HepG2 (cell line): ENCODE measurements around the gene CERS1. TPM values are rescaled to one million over a fixed set of nuclear protein-coding genes. Genes with fewer than 3 reads are reported as not detected.

Experiments used
- ATAC-seq: fragments of 200-7000 bp; cut with Tn5 transposase; 3 replicates; pipeline ENCODE4 v1.9.1; 2020; ENCODE audit warnings: mild to moderate bottlenecking, moderate library complexity
- BruUV-seq: library from RNA; stranded (reverse); fragments of 400-500 nt; replicated peaks from 2 replicates; lab custom pipeline; 2021; lab: Mats Ljungman, UMichigan
- CTCF ChIA-PET: fragments of 300-600 bp; formaldehyde crosslinking; extraction: SDS; loops from one replicate; lab custom pipeline; 2021; ENCODE audit warnings: low total read pairs, inconsistent platforms, low intra/inter-chr PET ratio; lab: Yijun Ruan, JAX
- POLR2A ChIA-PET: fragments of 350-600 bp; sonication (Branson Sonifier 250); formaldehyde crosslinking; loops from one replicate; lab custom pipeline; 2020; ENCODE audit warnings: antibody characterized with exemption, inconsistent platforms; lab: Yijun Ruan, JAX
- DNase-seq: peaks from one replicate; pipeline ENCODE4 v3.0.0-alpha.2; 2015; ENCODE audit warnings: low spot score
- FAIRE-seq: peaks from 3 replicates; lab custom pipeline; 2011; peaks lifted over from hg19 to GRCh38; lab: Jason Lieb, UNC
- H2AFZ ChIP-seq: one replicate; pipeline ENCODE4 v1.6.1; 2011; ENCODE audit warnings: low read length, inconsistent platforms
- H3K27ac ChIP-seq: fragments of 300-600 bp; 3 replicates; pipeline ENCODE4 v1.8.0; 2011; ENCODE audit warnings: mixed run types, mild to moderate bottlenecking, mixed read lengths, low read length, inconsistent platforms; ENCODE audit not compliant: insufficient read depth; ENCODE audit errors: extremely low read length
- H3K27me3 ChIP-seq, 2 experiments: fragments of 200-600 bp in 1 of 2; 2 replicates in 1 of 2; 3 replicates in 1 of 2; pipeline versions ENCODE4 v1.6.0 to v1.8.0; 2011; ENCODE audit warnings: low read length in 2 of 2, mild to moderate bottlenecking in 2 of 2, moderate library complexity in 2 of 2, inconsistent platforms in 1 of 2; ENCODE audit not compliant: insufficient read depth in 2 of 2, control insufficient read depth in 1 of 2
- H3K36me3 ChIP-seq, 2 experiments: fragments of 200-600 bp in 1 of 2; replicated peaks in 1 of 2; 2 replicates in 1 of 2; 3 replicates in 1 of 2; pipeline versions ENCODE4 v1.5.1 to v1.8.0; 2011; ENCODE audit warnings: low read length in 2 of 2, inconsistent platforms in 1 of 2; ENCODE audit not compliant: insufficient read depth in 2 of 2, control insufficient read depth in 1 of 2
- H3K4me1 ChIP-seq: 2 replicates; pipeline ENCODE4 v1.5.1; 2012; ENCODE audit warnings: low read length, inconsistent platforms; ENCODE audit not compliant: insufficient read depth
- H3K4me2 ChIP-seq: 2 replicates; pipeline ENCODE4 v1.6.0; 2011; ENCODE audit warnings: low read depth, low read length, inconsistent platforms
- H3K4me3 ChIP-seq, 3 experiments: fragments of 200-600 bp in 1 of 3; sonication (generic), shearing (Covaris generic) in 1 of 3; replicated peaks in 1 of 3; 2 replicates each; pipeline ENCODE4 v1.5.1; 2011 to 2016; ENCODE audit warnings: low read length in 3 of 3, inconsistent platforms in 2 of 3, low read depth in 2 of 3, mild to moderate bottlenecking in 2 of 3, control low read depth in 1 of 3, mixed read lengths in 1 of 3; ENCODE audit not compliant: insufficient read depth in 1 of 3
- H3K79me2 ChIP-seq: one replicate; pipeline ENCODE4 v1.6.1; 2011; ENCODE audit warnings: low read length, inconsistent platforms; ENCODE audit not compliant: insufficient read depth
- H3K9ac ChIP-seq: 2 replicates; pipeline ENCODE4 v1.6.0; 2011; ENCODE audit warnings: mild to moderate bottlenecking, low read depth, low read length, inconsistent platforms; ENCODE audit not compliant: insufficient read depth
- H3K9me3 ChIP-seq: 2 replicates; pipeline ENCODE4 v1.5.1; 2012; ENCODE audit warnings: mild to moderate bottlenecking, low read length
- H4K20me1 ChIP-seq: 2 replicates; pipeline ENCODE4 v1.6.0; 2011; ENCODE audit warnings: inconsistent platforms, mild to moderate bottlenecking, low read length, moderate library complexity; ENCODE audit not compliant: insufficient read depth
- ARID3A ChIP-seq: IDR thresholded peaks from 2 replicates; pipeline ENCODE4 v1.6.1; 2012; ENCODE audit warnings: low read depth, low read length, improper control_type of control experiment
- DMAP1 ChIP-seq: IDR thresholded peaks from 2 replicates; pipeline ENCODE4 v1.6.1; 2016
- FOSL2 ChIP-seq: sonication (generic); formaldehyde crosslinking; IDR thresholded peaks from 2 replicates; pipeline ENCODE4 v1.4.0; 2020; ENCODE audit warnings: missing genetic modification reagents
- FOXK2 ChIP-seq: fragments of 450-650 bp; IDR thresholded peaks from 2 replicates; pipeline ENCODE4 v1.6.1; 2016
- KAT7 ChIP-seq: IDR thresholded peaks from 2 replicates; pipeline ENCODE4 v1.6.1; 2018; ENCODE audit warnings: borderline replicate concordance, missing compliant biosample characterization
- PHF5A ChIP-seq: IDR thresholded peaks from one replicate; pipeline ENCODE4 v1.6.1; 2018; ENCODE audit warnings: low read depth, missing genetic modification reagents; ENCODE audit not compliant: unreplicated experiment
- SAP130 ChIP-seq: IDR thresholded peaks from 2 replicates; pipeline ENCODE4 v1.6.1; 2016; ENCODE audit warnings: low read depth
- SP4 ChIP-seq: sonication (generic); formaldehyde crosslinking; IDR thresholded peaks from 2 replicates; pipeline ENCODE4 v1.8.1; 2023; ENCODE audit warnings: mild to moderate bottlenecking, missing genetic modification reagents
- TOE1 ChIP-seq: sonication (generic); formaldehyde crosslinking; IDR thresholded peaks from 2 replicates; pipeline ENCODE4 v1.4.0; 2020; ENCODE audit warnings: mild to moderate bottlenecking, missing genetic modification reagents
- ZBTB46 ChIP-seq: sonication (generic); formaldehyde crosslinking; IDR thresholded peaks from 2 replicates; pipeline ENCODE4 v1.4.0; 2020; ENCODE audit warnings: mild to moderate bottlenecking, missing genetic modification reagents, borderline replicate concordance
- ZNF512B ChIP-seq: sonication (generic); formaldehyde crosslinking; IDR thresholded peaks from 2 replicates; pipeline ENCODE4 v1.5.1; 2020; ENCODE audit warnings: missing genetic modification reagents, mild to moderate bottlenecking, borderline replicate concordance
- ZNF615 ChIP-seq: sonication (generic); formaldehyde crosslinking; IDR thresholded peaks from 2 replicates; pipeline ENCODE4 v1.5.0; 2020; ENCODE audit warnings: mild to moderate bottlenecking, missing genetic modification reagents, borderline replicate concordance
- ZNF75D ChIP-seq: sonication (generic); formaldehyde crosslinking; IDR thresholded peaks from 2 replicates; pipeline ENCODE4 v1.8.1; 2023; ENCODE audit warnings: missing genetic modification reagents, mild to moderate bottlenecking, borderline replicate concordance
- ZSCAN9 ChIP-seq: IDR thresholded peaks from 2 replicates; pipeline ENCODE4 v1.6.1; 2016; ENCODE audit warnings: borderline replicate concordance
- WGBS: methylation state at CpG from one replicate; pipeline ENCODE4 v1.1.6; 2017; ENCODE audit warnings: low lambda C conversion rate; 5-methylcytosine and 5-hydroxymethylcytosine counted together
- in situ Hi-C: cut with HindIII; loops from 2 replicates; pipeline ENCODE4 v1.10.0; 2017; ENCODE audit warnings: low pct_unique_long_range_greater_than_20kb; ENCODE audit not compliant: extremely low pct_ligation_motif_present
- intact Hi-C: fragments of 100-400 bp; cut with micrococcal nuclease; formaldehyde crosslinking; loops from one replicate; pipeline ENCODE4 v1.10.0; 2022; ENCODE audit not compliant: unreplicated experiment
- polyA plus RNA-seq, 8 experiments: library from polyadenylated mRNA; depleted of rRNA in 3 of 8; stranded (reverse) in 7 of 8; unstranded in 1 of 8; fragments of >200 nt; fragmentation: Illumina TruSeq in 4 of 8; extraction: Trizol in 4 of 8; gene quantifications; 2 replicates each; pipeline versions ENCODE4 v1.2.1 to v1.2.3, GENCODE V29; 2011 to 2016; ENCODE audit warnings: low read depth in 4 of 8, missing spikeins in 1 of 8, mixed read lengths in 1 of 8; ENCODE audit not compliant: insufficient read depth in 1 of 8
- total RNA-seq, 5 experiments: library from RNA; depleted of rRNA; stranded (reverse); fragments of >200 nt; fragmentation: Illumina TruSeq; extraction: Trizol; gene quantifications; 2 replicates each; pipeline ENCODE4 v1.2.3, GENCODE V29; 2016; ENCODE audit warnings: low read depth in 1 of 5

CERS1 gene
- total and polyA plus RNA-seq, 2 of the 13 experiments (the other 11 are each of a cell fraction or from before 2014, with no cell fraction given) = 4.6 to 9.8 TPM

DNA sequence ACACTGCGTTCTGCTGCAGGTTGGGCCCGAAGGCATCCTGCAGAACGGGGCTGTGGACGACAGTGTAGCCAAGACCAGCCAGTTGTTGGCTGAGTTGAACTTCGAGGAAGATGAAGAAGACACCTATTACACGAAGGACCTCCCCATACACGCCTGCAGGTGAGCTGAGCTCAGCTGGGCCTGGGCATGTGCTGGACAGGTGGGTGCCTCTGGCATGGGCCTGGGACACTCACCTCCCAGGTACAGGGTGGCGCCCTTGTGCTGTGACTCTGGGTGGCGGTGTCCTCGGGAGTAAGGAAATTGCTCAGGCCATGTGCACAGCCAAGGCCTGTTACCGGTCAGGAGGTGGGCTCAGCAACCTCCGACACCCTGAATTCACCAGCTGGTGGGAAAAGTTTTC lies 50.0 kb downstream of the CERS1 start:
- intact Hi-C loops = no loop called here
- no peaks in the 10 kb centered on the region for H3K9me3 ChIP-seq
- FAIRE-seq (no peak), ATAC-seq (no peak), DNase-seq (no peak)
- H3K36me3 ChIP-seq = peaks cover 21 to 44% of the 10 kb centered on the region in 2 experiments
- H3K27ac ChIP-seq = no peak overlapping the region
- H3K4me2 ChIP-seq = no peak overlapping the region
- H4K20me1 ChIP-seq = peaks cover 78% of the 10 kb centered on the region
- CTCF ChIA-PET = no interaction called here
- H3K9ac ChIP-seq = no peak overlapping the region
- H3K79me2 ChIP-seq = peaks cover 84% of the 10 kb centered on the region
- in situ Hi-C loops = no loop called here
- TF ChIP-seq ZNF512B (CRISPR knock-in tag) = no peak
- no peak for TF ChIP-seq ZSCAN9
- no peak for TF ChIP-seq ZNF615 (CRISPR knock-in tag)
- no peak for TF ChIP-seq SAP130 (CRISPR knock-in tag)
- TF ChIP-seq DMAP1 (CRISPR knock-in tag) = no peak
- TF ChIP-seq ZNF75D (CRISPR knock-in tag) = no peak
- TF ChIP-seq FOSL2 (CRISPR knock-in tag) = no peak
- TF ChIP-seq FOXK2 = no peak
- no peak for TF ChIP-seq ZBTB46 (CRISPR knock-in tag)
- no peak for TF ChIP-seq TOE1 (CRISPR knock-in tag)
- no peak for TF ChIP-seq ARID3A
- TF ChIP-seq PHF5A (CRISPR knock-in tag) = no peak
- TF ChIP-seq SP4 (CRISPR knock-in tag) = no peak
- TF ChIP-seq KAT7 = no peak
- WGBS = 92% methylated on average over 7 of the region's 12 CpGs
- H3K4me3 ChIP-seq = no peak overlapping the region
- BruUV-seq = no TSS peak
- H3K27me3 ChIP-seq = no peaks in the 10 kb centered on the region
- peaks cover 32% of the 10 kb centered on the region for H3K4me1 ChIP-seq
- POLR2A ChIA-PET = interaction anchor here (1.4 kb wide), 1 partner anchor 84 kb away, joined by 4 read pairs; no protein-coding TSS in a partner anchor
- H2AFZ ChIP-seq = no peak overlapping the region
